ENCODE measurements around the gene PIWIL4. TPM values are rescaled to one million over a fixed set of nuclear protein-coding genes. Genes with fewer than 3 reads are reported as not detected.

The PIWIL4 gene
- polyA plus RNA-seq, 1 donor from 2014 or later = 1.3 TPM

DNA sequence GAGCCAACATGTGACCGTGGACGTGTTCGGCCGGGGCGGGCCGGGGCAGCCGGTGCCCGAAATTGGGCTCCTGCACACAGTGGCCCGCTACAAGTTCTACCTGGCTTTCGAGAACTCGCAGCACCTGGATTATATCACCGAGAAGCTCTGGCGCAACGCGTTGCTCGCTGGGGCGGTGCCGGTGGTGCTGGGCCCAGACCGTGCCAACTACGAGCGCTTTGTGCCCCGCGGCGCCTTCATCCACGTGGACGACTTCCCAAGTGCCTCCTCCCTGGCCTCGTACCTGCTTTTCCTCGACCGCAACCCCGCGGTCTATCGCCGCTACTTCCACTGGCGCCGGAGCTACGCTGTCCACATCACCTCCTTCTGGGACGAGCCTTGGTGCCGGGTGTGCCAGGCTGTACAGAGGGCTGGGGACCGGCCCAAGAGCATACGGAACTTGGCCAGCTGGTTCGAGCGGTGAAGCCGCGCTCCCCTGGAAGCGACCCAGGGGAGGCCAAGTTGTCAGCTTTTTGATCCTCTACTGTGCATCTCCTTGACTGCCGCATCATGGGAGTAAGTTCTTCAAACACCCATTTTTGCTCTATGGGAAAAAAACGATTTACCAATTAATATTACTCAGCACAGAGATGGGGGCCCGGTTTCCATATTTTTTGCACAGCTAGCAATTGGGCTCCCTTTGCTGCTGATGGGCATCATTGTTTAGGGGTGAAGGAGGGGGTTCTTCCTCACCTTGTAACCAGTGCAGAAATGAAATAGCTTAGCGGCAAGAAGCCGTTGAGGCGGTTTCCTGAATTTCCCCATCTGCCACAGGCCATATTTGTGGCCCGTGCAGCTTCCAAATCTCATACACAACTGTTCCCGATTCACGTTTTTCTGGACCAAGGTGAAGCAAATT is 21.7 kb upstream of the PIWIL4 start:
- no peaks in the 10 kb centered on the region for H4K20me1 ChIP-seq (ENCODE audit: insufficient read depth)
- H3K79me2 ChIP-seq (replicated peaks; ENCODE audit: insufficient read depth, low read length) = no peaks in the 10 kb centered on the region
- no peak overlapping the region for H3K4me2 ChIP-seq (ENCODE audit: low read length)
- peak overlapping the region; percentile 68 for H3K4me3 ChIP-seq (ENCODE audit: low read length)
- TF ChIP-seq, protein P1, sequence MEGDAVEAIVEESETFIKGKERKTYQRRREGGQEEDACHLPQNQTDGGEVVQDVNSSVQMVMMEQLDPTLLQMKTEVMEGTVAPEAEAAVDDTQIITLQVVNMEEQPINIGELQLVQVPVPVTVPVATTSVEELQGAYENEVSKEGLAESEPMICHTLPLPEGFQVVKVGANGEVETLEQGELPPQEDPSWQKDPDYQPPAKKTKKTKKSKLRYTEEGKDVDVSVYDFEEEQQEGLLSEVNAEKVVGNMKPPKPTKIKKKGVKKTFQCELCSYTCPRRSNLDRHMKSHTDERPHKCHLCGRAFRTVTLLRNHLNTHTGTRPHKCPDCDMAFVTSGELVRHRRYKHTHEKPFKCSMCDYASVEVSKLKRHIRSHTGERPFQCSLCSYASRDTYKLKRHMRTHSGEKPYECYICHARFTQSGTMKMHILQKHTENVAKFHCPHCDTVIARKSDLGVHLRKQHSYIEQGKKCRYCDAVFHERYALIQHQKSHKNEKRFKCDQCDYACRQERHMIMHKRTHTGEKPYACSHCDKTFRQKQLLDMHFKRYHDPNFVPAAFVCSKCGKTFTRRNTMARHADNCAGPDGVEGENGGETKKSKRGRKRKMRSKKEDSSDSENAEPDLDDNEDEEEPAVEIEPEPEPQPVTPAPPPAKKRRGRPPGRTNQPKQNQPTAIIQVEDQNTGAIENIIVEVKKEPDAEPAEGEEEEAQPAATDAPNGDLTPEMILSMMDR (IDR thresholded peaks at IDR 0.05; ENCODE audit: poor library complexity, severe bottlenecking) = no peak
- TF ChIP-seq EP300 (conservative IDR thresholded peaks at IDR 0.05; ENCODE audit: poor library complexity, severe bottlenecking) = no peak
- no peak for TF ChIP-seq EZH2 (IDR thresholded peaks at IDR 0.05; ENCODE audit: borderline replicate concordance, insufficient read depth, low read length, poor library complexity, severe bottlenecking)
- TF ChIP-seq SMC3 (conservative IDR thresholded peaks at IDR 0.05; ENCODE audit: poor library complexity) = no peak
- no peak for TF ChIP-seq MXI1 (conservative IDR thresholded peaks at IDR 0.05; ENCODE audit: poor library complexity, severe bottlenecking)
- no peak for TF ChIP-seq POLR2AphosphoS5 (IDR thresholded peaks at IDR 0.05)
- TF ChIP-seq TAF1 (IDR thresholded peaks at IDR 0.05; ENCODE audit: low read depth) = no peak
- TF ChIP-seq, protein P2, sequence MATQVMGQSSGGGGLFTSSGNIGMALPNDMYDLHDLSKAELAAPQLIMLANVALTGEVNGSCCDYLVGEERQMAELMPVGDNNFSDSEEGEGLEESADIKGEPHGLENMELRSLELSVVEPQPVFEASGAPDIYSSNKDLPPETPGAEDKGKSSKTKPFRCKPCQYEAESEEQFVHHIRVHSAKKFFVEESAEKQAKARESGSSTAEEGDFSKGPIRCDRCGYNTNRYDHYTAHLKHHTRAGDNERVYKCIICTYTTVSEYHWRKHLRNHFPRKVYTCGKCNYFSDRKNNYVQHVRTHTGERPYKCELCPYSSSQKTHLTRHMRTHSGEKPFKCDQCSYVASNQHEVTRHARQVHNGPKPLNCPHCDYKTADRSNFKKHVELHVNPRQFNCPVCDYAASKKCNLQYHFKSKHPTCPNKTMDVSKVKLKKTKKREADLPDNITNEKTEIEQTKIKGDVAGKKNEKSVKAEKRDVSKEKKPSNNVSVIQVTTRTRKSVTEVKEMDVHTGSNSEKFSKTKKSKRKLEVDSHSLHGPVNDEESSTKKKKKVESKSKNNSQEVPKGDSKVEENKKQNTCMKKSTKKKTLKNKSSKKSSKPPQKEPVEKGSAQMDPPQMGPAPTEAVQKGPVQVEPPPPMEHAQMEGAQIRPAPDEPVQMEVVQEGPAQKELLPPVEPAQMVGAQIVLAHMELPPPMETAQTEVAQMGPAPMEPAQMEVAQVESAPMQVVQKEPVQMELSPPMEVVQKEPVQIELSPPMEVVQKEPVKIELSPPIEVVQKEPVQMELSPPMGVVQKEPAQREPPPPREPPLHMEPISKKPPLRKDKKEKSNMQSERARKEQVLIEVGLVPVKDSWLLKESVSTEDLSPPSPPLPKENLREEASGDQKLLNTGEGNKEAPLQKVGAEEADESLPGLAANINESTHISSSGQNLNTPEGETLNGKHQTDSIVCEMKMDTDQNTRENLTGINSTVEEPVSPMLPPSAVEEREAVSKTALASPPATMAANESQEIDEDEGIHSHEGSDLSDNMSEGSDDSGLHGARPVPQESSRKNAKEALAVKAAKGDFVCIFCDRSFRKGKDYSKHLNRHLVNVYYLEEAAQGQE (IDR thresholded peaks at IDR 0.05; ENCODE audit: borderline replicate concordance) = no peak
- no peak for TF ChIP-seq RAD21 (conservative IDR thresholded peaks at IDR 0.05)
- no peak overlapping the region for H3K27ac ChIP-seq (ENCODE audit: low read length)
- H2AFZ ChIP-seq (ENCODE audit: low read depth, low read length) = no peak overlapping the region
- no peaks in the 10 kb centered on the region for H3K9me2 ChIP-seq (ENCODE audit: insufficient read depth, low read length)
- peaks cover 30% of the 10 kb centered on the region for H3K27me3 ChIP-seq (ENCODE audit: insufficient read depth, low read depth, low read length)
- H3K36me3 ChIP-seq (ENCODE audit: insufficient read depth, low read length) = no peaks in the 10 kb centered on the region
- H3K9me3 ChIP-seq (ENCODE audit: low read length) = no peaks in the 10 kb centered on the region
- H3F3A ChIP-seq (ENCODE audit: insufficient read depth, low read length, poor library complexity, severe bottlenecking) = no peaks in the 10 kb centered on the region
- H3K9ac ChIP-seq (ENCODE audit: low read length) = no peak overlapping the region

- TF ChIP-seq SMC3 (conservative IDR thresholded peaks at IDR 0.05; ENCODE audit: poor library complexity) (no peak), POLR2AphosphoS5 (IDR thresholded peaks at IDR 0.05) (no peak), EZH2 (IDR thresholded peaks at IDR 0.05; ENCODE audit: borderline replicate concordance, insufficient read depth, low read length, poor library complexity, severe bottlenecking) (no peak), TAF1 (IDR thresholded peaks at IDR 0.05; ENCODE audit: low read depth) (no peak), RAD21 (conservative IDR thresholded peaks at IDR 0.05) (no peak), MXI1 (conservative IDR thresholded peaks at IDR 0.05; ENCODE audit: poor library complexity, severe bottlenecking) (no peak), EP300 (conservative IDR thresholded peaks at IDR 0.05; ENCODE audit: poor library complexity, severe bottlenecking) (no peak)
- TF ChIP-seq, protein P2 (IDR thresholded peaks at IDR 0.05; ENCODE audit: borderline replicate concordance) = no peak
- TF ChIP-seq, protein P1 (IDR thresholded peaks at IDR 0.05; ENCODE audit: poor library complexity, severe bottlenecking) = no peak
- Histone ChIP-seq H3K4me2 (ENCODE audit: low read length) (no peak overlapping the region), H4K20me1 (ENCODE audit: insufficient read depth) (no peaks in the 10 kb centered on the region), H3K4me3 (ENCODE audit: low read length) (peak overlapping the region; percentile 68), H3K36me3 (ENCODE audit: insufficient read depth, low read length) (no peaks in the 10 kb centered on the region), H3K9me3 (ENCODE audit: low read length) (no peaks in the 10 kb centered on the region), H3K27me3 (ENCODE audit: insufficient read depth, low read depth, low read length) (peaks cover 30% of the 10 kb centered on the region), H3K79me2 (replicated peaks; ENCODE audit: insufficient read depth, low read length) (no peaks in the 10 kb centered on the region), H3K27ac (ENCODE audit: low read length) (no peak overlapping the region), H2AFZ (ENCODE audit: low read depth, low read length) (no peak overlapping the region), H3K9ac (ENCODE audit: low read length) (no peak overlapping the region), H3F3A (ENCODE audit: insufficient read depth, low read length, poor library complexity, severe bottlenecking) (no peaks in the 10 kb centered on the region), H3K9me2 (ENCODE audit: insufficient read depth, low read length) (no peaks in the 10 kb centered on the region)
These were observed 21.1 kb upstream of the PIWIL4 start for GRCh38 chr11:94546162-94546470.
